K562 (cell line): ENCODE results near the gene CCDC158. TPM values are rescaled to one million over a fixed set of nuclear protein-coding genes. Genes with fewer than 3 reads are reported as not detected.

Experiments
- ATAC-seq: fragments of 200-7000 bp; cut with Tn5 transposase; 3 replicates; pipeline ENCODE4 v1.9.1; 2020; ENCODE audit warnings: moderate library complexity
- Bru-seq: library from RNA; stranded (reverse); fragments of 400-500 nt; gene quantifications from one replicate; lab custom pipeline; 2021; lab: Mats Ljungman, UMichigan
- BruChase-seq, 2 experiments: library from RNA; stranded (reverse); fragments of 400-500 nt; gene quantifications; one replicate each; lab custom pipeline; 2021; lab: Mats Ljungman, UMichigan
- BruUV-seq: library from RNA; stranded (reverse); fragments of 400-500 nt; replicated peaks from 2 replicates; lab custom pipeline; 2021; lab: Mats Ljungman, UMichigan
- CTCF ChIA-PET: fragments of 300-600 bp; formaldehyde crosslinking; extraction: SDS; loops from one replicate; lab custom pipeline; 2021; ENCODE audit warnings: low intra/inter-chr PET ratio; lab: Yijun Ruan, JAX
- POLR2A ChIA-PET: fragments of 300-600, 350-650 bp; sonication (Branson Sonifier 250); formaldehyde crosslinking; extraction: SDS; loops from one replicate; lab custom pipeline; 2021; ENCODE audit warnings: antibody characterized with exemption, inconsistent platforms; lab: Yijun Ruan, JAX
- DNase-seq, 4 experiments: peaks; one replicate each; pipeline versions ENCODE4 v3.0.0 to v3.0.0-alpha.2; 2011 to 2018; ENCODE audit warnings: low spot score in 3 of 4, mixed read lengths in 3 of 4; ENCODE audit errors: extremely low read depth in 1 of 4
- FAIRE-seq: peaks from 2 replicates; lab custom pipeline; 2011; peaks lifted over from hg19 to GRCh38; lab: Jason Lieb, UNC
- H2AFZ ChIP-seq: 2 replicates; pipeline ENCODE4 v1.6.0; 2011; ENCODE audit warnings: low read depth, low read length, control low read depth, inconsistent platforms
- H3K27ac ChIP-seq: fragments of 200-600 bp; 3 replicates; pipeline ENCODE4 v1.8.0; 2011; ENCODE audit warnings: low read depth, mild to moderate bottlenecking, control low read depth, inconsistent platforms, low read length, moderate library complexity, mixed read lengths; ENCODE audit errors: extremely low read depth
- H3K27me3 ChIP-seq, 2 experiments: fragments of 300-600 bp in 1 of 2; 2 replicates in 1 of 2; 3 replicates in 1 of 2; pipeline versions ENCODE4 v1.6.0 to v1.8.0; 2011; ENCODE audit warnings: inconsistent platforms in 2 of 2, low read length in 2 of 2, mild to moderate bottlenecking in 1 of 2, mixed read lengths in 1 of 2, moderate library complexity in 1 of 2; ENCODE audit not compliant: control insufficient read depth in 2 of 2, insufficient read depth in 2 of 2
- H3K36me3 ChIP-seq: fragments of 300-600 bp; 3 replicates; pipeline ENCODE4 v1.8.0; 2011; ENCODE audit warnings: mild to moderate bottlenecking, low read length, inconsistent platforms; ENCODE audit not compliant: control insufficient read depth, insufficient read depth
- H3K4me1 ChIP-seq, 2 experiments: fragments of 200-600 bp in 1 of 2; replicated peaks in 1 of 2; 2 replicates in 1 of 2; 3 replicates in 1 of 2; pipeline versions ENCODE4 v1.5.1 to v1.8.0; 2011; ENCODE audit warnings: inconsistent platforms in 2 of 2, low read length in 2 of 2, mild to moderate bottlenecking in 1 of 2, mixed read lengths in 1 of 2, moderate library complexity in 1 of 2; ENCODE audit not compliant: control insufficient read depth in 2 of 2, insufficient read depth in 2 of 2
- H3K4me2 ChIP-seq: 2 replicates; pipeline ENCODE4 v1.6.1; 2011; ENCODE audit warnings: low read length, control low read depth, inconsistent platforms, mixed read lengths; ENCODE audit not compliant: insufficient read depth
- H3K4me3 ChIP-seq: fragments of 200-600 bp; sonication (generic), shearing (Covaris generic); 2 replicates; pipeline ENCODE4 v1.5.1; 2016; ENCODE audit warnings: control low read depth, inconsistent platforms
- H3K79me2 ChIP-seq: fragments of 200-600 bp; 3 replicates; pipeline ENCODE4 v1.8.0; 2011; ENCODE audit warnings: low read length, inconsistent platforms; ENCODE audit not compliant: control insufficient read depth, insufficient read depth
- H3K9ac ChIP-seq, 2 experiments: 2 replicates each; pipeline versions ENCODE4 v1.6.0 to v1.6.1; 2011; ENCODE audit warnings: low read depth in 2 of 2, low read length in 2 of 2, control low read depth in 1 of 2, inconsistent platforms in 1 of 2, mild to moderate bottlenecking in 1 of 2, mixed read lengths in 1 of 2; ENCODE audit not compliant: insufficient read depth in 1 of 2
- H3K9me1 ChIP-seq: one replicate; pipeline ENCODE4 v1.6.0; 2011; ENCODE audit warnings: inconsistent platforms, mild to moderate bottlenecking, low read length, moderate library complexity; ENCODE audit not compliant: control insufficient read depth, insufficient read depth
- H3K9me3 ChIP-seq: replicated peaks from 2 replicates; pipeline ENCODE4 v1.5.1; 2011; ENCODE audit warnings: low read depth, low read length, inconsistent platforms; ENCODE audit not compliant: control insufficient read depth, insufficient read depth
- H4K20me1 ChIP-seq: replicated peaks from 2 replicates; pipeline ENCODE4 v1.6.1; 2011; ENCODE audit warnings: low read length, inconsistent platforms, mixed read lengths; ENCODE audit not compliant: control insufficient read depth, insufficient read depth
- SUPT5H ChIP-seq: fragments of 450-650 bp; IDR thresholded peaks from 2 replicates; pipeline ENCODE4 v1.6.1; 2016
- WGBS: fragments of 100-300 bp; shearing (Covaris generic); methylation state at CpG from one replicate; pipeline ENCODE4 v1.1.6; 2016; ENCODE audit warnings: low coverage, mixed read lengths; ENCODE audit not compliant: insufficient coverage; ENCODE audit errors: missing lambda C conversion rate; 5-methylcytosine and 5-hydroxymethylcytosine counted together
- in situ Hi-C: fragments of 300-500 bp; cut with MboI; formaldehyde crosslinking; loops from 4 replicates; pipeline ENCODE4 v1.15.0; 2018; ENCODE audit warnings: inconsistent platforms, mixed read lengths
- intact Hi-C: fragments of 100-400 bp; cut with micrococcal nuclease; formaldehyde crosslinking; loops from 2 replicates; pipeline ENCODE4 v1.14.2; 2022
- long read RNA-seq, 3 experiments: library from polyadenylated mRNA in 2 of 3; library from RNA in 1 of 3; unstranded in 2 of 3; stranded (forward) in 1 of 3; transcript quantifications; one replicate each; pipeline ENCODE4 v2.0.0, GENCODE V29; 2019 to 2022
- polyA minus RNA-seq, 3 experiments: library from RNA; depleted of rRNA, polyadenylated mRNA; stranded (reverse); fragments of >200 nt; gene quantifications; 2 replicates each; pipeline ENCODE4 v1.2.3, GENCODE V29; 2011
- polyA plus RNA-seq, 8 experiments: library from polyadenylated mRNA; depleted of rRNA in 4 of 8; stranded (reverse) in 5 of 8; unstranded in 3 of 8; fragments of >200 nt; fragmentation: Nextera tagmentation in 2 of 8; fragmentation: Illumina TruSeq in 1 of 8; extraction: Ambion mirVana in 2 of 8; extraction: Trizol in 1 of 8; gene quantifications; 2 replicates each; pipeline versions ENCODE4 v1.2.1 to v1.2.3, GENCODE V29; 2011 to 2014; ENCODE audit warnings: inconsistent platforms in 1 of 8, missing spikeins in 1 of 8
- total RNA-seq, 7 experiments: library from RNA; depleted of rRNA in 6 of 7; stranded (reverse); fragments of >200 nt in 6 of 7; fragmentation: Illumina TruSeq in 2 of 7; extraction: Trizol in 2 of 7; gene quantifications; 2 replicates each; pipeline versions ENCODE4 v1.2.1 to v1.2.3, GENCODE V29; 2011 to 2021; ENCODE audit warnings: low replicate concordance in 1 of 7

The CCDC158 gene
- total RNA-seq (2011; cell fraction: chromatin; rRNA removed; ENCODE audit: low replicate concordance): not detected in 2 replicates
- not detected in 2 replicates for total RNA-seq (2011; cell fraction: nucleolus; rRNA removed)
- not detected in 2 replicates for total RNA-seq (2011; cell fraction: nucleoplasm; rRNA removed)
- not detected in 2 replicates for total RNA-seq (2014; rRNA removed)
- total RNA-seq (2014; rRNA removed; fragmentation: Illumina TruSeq; extraction: Trizol): not detected in 2 replicates
- total RNA-seq (2015; rRNA removed; fragmentation: Illumina TruSeq; extraction: Trizol): not detected in 2 replicates
- total RNA-seq (2021): not detected in 2 replicates
- not detected in 2 replicates for polyA plus RNA-seq (2011; rRNA removed)
- polyA plus RNA-seq (2011; cell fraction: cytosol; rRNA removed): not detected in 2 replicates
- polyA plus RNA-seq (2011; cell fraction: nucleus; rRNA removed): not detected in 2 replicates
- polyA plus RNA-seq (2012): not detected in 2 replicates
- not detected in 2 replicates for polyA plus RNA-seq (2014; fragmentation: Illumina TruSeq; extraction: Trizol)
- polyA plus RNA-seq (2014; fragmentation: Nextera tagmentation; extraction: Ambion mirVana): not detected
- polyA plus RNA-seq (2014; rRNA removed): not detected in 2 replicates
- not detected in 2 replicates for polyA minus RNA-seq (2011; rRNA and poly(A)+ RNA removed)
- not detected in 2 replicates for polyA minus RNA-seq (2011; cell fraction: cytosol; rRNA and poly(A)+ RNA removed)
- not detected in 2 replicates for polyA minus RNA-seq (2011; cell fraction: nucleus; rRNA and poly(A)+ RNA removed)
- percentile 3 among the genes with signal in this experiment for Bru-seq, nascent RNA
- BruChase-seq, experiment 1, labeled RNA remaining after a 2-hour chase: not detected
- BruChase-seq, experiment 2, labeled RNA remaining after a 6-hour chase: percentile 3 among the genes with signal in this experiment
- long read RNA-seq, experiment 1: 0 reads
- long read RNA-seq, experiment 2: 0 reads
- long read RNA-seq, experiment 3: 0 reads

DNA sequence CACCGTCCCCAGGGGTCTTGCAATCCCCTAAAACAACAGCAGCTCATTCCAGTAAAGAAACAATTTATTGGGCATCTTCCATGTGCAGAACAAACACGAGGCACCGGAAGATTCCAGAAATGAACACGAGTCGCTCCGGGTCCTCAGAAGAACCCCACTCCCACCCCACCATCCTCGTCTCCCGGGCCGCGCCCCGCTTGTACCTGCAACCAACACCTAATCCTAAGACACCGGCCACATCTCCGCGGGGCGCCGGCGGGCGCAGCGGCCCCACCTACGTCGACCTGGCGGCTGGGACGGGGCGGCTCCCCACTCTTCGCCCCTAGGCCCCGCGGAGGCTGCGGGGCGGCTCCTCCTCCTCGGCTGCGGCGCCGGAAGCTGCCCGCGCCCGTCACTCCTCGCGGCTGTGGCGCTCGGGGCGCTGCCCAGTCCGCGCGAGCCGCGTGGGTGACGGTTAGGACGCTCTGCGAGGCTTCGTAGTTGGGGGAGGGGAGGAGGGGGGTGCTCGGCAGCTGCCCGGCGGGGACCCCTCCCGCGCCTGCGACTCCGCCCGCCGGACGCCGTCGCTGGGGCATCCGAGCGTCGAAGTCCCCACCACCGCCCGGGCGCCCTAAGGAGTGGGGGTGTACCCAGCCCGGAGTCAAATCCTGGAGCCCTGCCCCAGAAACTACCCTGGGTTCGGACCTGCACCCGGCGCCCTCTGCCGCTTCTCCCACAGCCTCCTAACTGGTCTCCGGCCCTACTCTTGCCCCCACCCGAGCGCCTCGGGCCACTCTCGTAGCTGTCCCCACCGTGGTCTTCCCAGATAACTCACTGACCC, at the start of gene CCDC158:
TSS of gene CCDC158 (minus strand) at position 380 of the 820 bp plus-strand sequence. CDS start 17,934 bp downstream, outside the sequence.
- no peak for FAIRE-seq
- H3K36me3 ChIP-seq: no peaks in the 10 kb centered on the region
- H3K27ac ChIP-seq: no peak within 1 kb of the TSS
- no peak within 1 kb of the TSS for H3K9ac ChIP-seq
- no peaks in the 10 kb centered on the region for H3K9me3 ChIP-seq
- CTCF ChIA-PET: no interaction called here
- H3K4me1 ChIP-seq: no peaks in the 10 kb centered on the region; a peak in 1 of 5 replicates
- H3K4me3 ChIP-seq: no peak within 1 kb of the TSS
- H3K79me2 ChIP-seq: no peaks in the 10 kb centered on the region
- ATAC-seq: no peak
- POLR2A ChIA-PET: no interaction called here
- TF ChIP-seq SUPT5H: no peak
- TF ChIP-seq, all 486 proteins: peak for 0
- intact Hi-C loops (no loop called here), in situ Hi-C loops (no loop called here)
- WGBS: 59% methylated on average over 21 of the region's 79 CpGs
- no peak for DNase-seq
- Histone ChIP-seq H3K9me1 (no peaks in the 10 kb centered on the region), H2AFZ (no peak within 1 kb of the TSS), H4K20me1 (no peaks in the 10 kb centered on the region), H3K4me2 (no peak within 1 kb of the TSS), H3K27me3 (no peaks in the 10 kb centered on the region)
- no TSS peak for BruUV-seq
